GM21447 (cell line): Measurements from ENCODE around the gene RRBP1.

Experiments
- ATAC-seq: cut with Tn5 transposase; IDR thresholded peaks from one replicate; pipeline ENCODE4 v1.9.1; 2021; ENCODE audit not compliant: unreplicated experiment

The RRBP1 gene

DNA sequence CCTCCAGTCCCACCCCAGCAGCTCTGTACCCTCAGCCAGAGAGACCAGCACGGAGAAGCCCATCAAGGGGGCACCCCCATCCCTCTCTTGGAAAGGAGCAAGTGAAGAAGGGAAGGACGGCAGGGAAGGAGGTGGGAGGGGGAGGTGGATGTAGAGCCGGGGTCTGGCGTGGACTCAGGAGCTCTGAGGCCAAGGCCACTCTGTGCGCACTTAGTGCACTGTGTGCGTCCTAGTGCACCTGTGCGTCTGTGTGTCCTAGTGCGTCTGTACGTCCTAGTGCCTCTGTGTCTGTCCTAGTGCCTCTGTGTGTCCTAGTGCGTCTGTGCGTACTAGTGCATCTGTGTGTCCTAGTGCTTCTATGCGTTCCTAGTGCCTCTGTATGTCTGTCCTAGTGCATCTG, 58.0 kb downstream of the RRBP1 start:
- ATAC-seq = no peak

GRCh38 chr20:17622851-17623508, 59.1 kb downstream of the RRBP1 start:
- ATAC-seq = no peak

DNA sequence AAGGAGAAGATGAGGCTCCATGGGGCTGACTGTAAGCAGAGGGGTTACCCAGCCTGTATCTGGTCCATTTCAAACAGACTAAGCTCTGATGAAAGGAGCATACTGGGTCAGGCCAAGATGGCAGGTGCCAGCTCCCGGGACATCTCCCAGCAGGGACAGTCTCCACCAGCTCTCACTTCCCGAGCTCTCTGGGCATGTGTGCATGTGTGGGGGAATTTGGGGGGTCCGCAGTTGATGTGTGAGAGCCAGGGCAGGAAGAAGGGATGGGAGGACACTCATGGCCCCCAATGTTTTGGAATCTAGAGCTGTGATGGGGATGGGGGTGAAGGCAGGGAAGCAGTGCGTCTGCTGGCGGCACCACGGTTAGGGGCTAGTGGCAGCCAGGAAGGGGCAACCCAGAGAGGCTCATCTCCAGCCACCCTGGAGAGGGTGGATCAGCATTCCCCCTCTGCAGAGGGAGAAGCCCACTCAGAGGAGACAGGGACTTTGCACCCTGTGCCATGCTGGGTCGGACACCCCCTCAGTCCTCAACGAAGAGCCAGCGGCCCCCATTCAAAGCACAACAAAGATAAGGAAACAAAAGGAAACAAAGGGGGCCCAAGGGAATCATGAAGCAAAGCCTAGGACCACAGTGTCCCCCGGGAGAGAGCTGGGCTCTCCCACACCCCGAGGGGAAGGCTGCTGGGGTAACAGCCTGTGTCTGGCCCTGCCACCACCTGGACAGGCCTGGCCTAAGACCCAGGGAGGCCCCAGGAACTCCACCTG, 59.8 kb downstream of the RRBP1 start:
- ATAC-seq = no peak

GRCh38 chr20:17621229-17621968, 60.6 kb downstream of the RRBP1 start:
- no peak for ATAC-seq

DNA sequence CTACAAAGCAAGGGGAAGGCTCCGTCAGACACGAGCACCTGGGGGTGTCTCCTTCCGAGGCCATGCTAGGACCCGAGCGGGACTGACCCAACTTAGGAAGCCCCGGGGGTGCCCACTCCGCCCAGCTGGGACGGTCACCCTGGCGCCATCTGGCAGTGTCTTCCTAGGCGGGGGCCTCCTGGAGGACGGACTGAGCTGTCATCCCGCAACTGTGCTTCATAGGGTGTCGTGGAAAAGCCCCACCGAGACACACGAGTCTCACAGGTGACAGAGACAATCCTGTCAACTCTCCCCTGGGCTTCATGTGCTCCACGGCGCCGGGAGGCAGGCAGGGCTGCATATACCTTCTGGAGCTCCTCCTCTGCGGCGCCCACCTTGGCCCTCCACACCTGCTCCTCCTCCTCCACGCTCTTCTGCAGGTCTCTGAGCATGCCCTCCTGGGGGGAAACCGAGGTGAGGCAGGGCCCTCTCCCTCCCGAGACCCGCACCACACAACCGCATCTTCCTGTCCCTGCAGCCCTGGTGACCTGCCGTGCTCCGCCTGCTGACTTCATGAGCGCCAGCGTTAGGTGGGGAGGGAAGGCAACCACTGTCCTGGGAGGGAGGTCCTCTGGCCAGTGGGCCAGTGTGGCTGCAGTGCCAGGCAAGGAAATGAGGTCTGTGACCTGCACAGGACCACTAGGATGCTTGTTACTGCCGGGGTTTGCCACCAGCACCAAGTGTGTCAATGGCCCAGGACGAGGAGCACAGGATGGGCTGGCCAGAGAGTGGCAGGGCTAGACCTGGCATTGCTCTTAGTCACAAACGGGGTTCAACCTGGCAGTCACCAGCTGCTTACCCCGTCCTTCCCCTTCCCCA, 61.4 kb downstream of the RRBP1 start:
- ATAC-seq = no peak

DNA sequence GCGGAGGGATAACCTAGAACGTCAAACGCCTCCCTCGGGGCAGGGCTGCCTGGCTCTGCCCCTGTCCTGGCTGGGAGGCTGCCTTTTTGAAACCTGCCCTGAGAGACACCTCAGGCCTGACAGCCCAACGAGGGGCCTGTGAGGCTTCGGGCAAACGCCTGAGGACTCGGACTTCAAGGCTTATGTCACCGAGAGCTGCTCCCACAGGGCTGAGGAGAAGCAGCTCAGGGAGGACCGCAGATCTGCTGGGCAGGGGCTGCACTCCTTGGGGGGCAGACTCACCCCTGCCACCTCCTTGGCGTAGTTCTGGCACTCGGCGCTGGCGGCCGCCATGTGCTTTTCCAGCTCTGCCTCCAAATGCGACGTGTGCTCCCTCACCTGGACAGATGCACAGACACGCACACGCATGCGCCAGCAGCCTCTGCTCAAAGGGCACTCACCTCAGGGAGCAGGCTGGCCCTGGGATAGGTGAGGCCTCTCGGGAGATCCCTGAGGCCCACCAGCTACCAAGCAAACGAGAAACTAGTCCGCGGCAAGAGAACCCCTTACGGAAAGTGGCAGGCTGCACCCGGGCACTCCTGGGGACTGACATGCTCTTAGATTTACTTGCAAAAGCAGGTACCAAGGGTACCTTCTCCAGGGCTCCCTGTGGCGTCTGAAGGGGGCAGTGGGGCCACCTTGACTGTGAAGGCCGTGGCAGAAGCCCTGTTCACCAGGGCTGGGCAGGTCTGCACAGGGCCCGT, 62.5 kb downstream of the RRBP1 start:
- ATAC-seq = no peak

- no peak for ATAC-seq
These were observed 63.4 kb downstream of the RRBP1 start for GRCh38 chr20:17618673-17619013.

DNA sequence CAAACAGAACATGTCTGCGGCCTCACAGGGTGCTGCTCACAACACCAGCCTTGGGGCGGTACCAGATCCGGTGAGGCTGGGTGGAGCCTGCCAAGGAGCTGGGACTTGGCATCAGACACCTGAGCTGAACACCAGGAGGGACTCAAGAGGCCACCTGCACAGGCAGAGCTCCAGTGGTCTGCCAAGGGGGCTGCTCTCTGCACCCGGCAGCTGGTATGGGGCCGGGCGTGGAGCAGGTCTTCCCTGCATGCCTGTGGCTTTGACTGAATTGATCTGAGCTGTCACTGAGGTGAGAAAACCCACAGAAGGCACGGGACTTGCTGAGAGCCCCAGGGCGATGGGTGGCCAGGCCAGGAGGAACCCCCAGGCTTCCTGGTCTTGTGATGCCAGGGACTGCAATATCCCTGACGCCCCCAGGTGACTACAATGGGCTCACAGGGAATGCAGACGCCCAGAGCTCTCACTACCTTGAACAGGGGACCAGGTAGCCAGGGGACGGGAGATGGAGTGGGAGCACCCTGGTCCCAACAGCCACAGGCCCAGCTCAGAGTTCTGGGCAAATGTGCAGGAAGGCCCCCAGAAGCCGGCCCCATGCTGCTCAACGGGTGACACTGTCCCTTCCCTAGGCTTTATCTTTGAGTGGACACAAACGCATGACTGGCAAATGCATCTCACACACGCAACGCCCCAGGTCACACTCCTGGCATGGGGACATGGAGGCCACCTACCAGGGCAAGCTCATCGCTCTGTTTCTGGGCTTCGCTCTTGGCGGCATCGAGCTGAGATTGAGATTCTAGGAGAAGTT, 64.0 kb downstream of the RRBP1 start:
- no peak for ATAC-seq

DNA sequence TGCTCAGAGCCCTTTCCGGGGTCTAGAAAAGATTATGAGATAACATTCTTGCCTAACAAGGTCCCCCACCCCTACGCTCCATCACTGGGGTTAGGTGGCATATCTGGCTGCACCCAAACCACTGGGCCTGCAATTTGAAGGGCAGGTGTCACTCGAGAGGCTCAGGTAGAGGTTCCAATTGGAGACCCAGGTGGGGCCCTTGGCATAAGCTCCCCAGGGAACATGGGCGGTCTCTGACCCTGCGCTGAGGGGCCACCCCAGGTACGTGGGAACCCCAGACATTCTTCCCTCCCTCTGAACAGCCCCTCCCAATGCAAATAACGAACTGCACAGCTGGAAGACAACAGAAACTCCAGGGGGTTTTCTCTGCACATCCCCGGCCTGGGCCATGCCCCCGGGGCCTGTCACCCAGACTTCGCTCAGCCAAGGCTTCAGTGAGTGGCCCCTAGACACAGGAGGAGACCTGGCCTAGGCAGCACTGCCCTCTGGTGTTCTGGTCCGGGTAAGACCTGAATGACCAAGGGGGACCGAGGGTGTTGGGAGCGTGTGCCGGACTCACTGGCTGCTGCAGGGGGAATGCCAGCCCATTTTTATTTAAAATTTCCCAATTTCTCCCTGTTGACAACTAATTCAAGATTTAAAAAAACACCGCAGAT, 64.7 kb downstream of the RRBP1 start:
- no peak for ATAC-seq

DNA sequence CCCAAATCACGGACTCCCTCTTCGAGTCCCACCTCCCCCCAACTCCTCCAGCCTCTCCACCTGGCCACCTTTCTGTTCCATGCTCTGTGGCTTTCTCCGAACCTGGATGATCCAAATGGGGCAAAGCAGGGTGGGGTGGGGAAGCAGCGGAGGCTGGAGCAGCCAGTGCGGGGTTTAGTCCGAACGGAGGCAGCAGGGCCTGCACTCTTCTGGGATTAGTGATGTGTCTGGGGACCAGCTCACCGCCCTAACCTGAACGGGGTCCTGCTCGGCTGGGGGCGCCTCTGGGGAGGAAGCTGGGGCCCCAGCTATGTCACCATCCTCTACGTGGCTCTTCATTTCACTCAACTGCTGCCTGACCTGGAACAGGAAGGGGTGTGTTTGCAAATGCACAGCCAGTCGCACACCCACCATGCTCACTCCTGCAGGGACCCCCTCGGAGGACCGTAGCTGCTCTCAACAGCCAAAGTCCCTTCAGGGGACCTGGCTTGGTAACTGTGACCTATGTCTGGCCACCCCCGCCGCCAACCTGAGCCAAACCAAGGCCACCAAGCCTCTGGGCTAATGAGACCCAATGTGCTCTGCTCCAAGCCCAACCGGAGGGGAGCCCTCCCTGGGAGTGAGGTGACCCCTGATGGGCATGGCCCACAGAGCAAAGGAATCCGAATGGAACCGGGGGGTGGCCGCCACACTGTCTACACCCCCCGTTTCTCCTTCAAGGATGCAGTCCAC, 65.4 kb downstream of the RRBP1 start:
- no peak for ATAC-seq

GRCh38 chr20:17615645-17616479, 66.2 kb downstream of the RRBP1 start:
- no peak for ATAC-seq

GRCh38 chr20:17614812-17615644, 67.0 kb downstream of the RRBP1 start:
- no peak for ATAC-seq

DNA sequence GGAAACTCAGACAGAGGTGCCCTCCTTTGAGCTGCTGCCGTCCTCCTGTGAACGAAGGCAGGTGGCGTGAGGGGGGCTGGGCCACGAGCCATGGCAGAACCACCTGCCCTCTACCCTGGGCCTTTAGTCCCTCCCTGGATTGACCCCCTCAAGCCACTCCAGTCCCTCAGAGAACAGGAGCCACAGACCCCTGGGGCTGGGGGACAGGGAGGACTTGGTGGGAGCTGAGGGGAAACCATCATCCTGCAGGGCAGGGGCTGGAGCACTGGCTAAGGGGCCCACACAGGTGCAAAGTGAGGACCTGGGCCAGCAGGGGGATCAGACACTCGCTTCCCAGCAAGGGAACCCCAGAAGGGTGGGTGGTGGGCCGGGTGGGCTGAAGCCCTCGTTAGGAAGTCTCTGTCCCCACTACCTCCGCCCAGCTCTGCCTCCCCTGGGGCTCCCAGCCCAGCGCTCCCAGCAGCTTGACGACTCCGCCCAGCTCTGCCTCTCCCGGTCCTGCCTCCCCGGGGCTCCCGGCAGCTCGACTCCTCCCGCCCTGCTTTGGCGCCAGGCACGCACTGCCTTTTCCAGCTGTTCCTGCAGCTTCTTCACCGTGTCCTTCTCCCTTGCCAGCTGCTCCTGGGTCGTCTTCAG, 67.7 kb downstream of the RRBP1 start:
- no peak for ATAC-seq

- no peak for ATAC-seq
These were observed 68.5 kb downstream of the RRBP1 start for GRCh38 chr20:17613328-17614175.

GRCh38 chr20:17612992-17613327, 69.1 kb downstream of the RRBP1 start:
- no peak for ATAC-seq
